ENCODE results near the gene PHLDA3.
"Not testable (repeated sequence)": the region's sequence is repeated elsewhere in the genome, so short reads cannot be mapped to it uniquely, and the experiment has no call there.

Gene PHLDA3

GRCh38 chr1:201503397-201504176 lies 34.6 kb upstream of the PHLDA3 start:
- no peak for DNase-seq

DNA sequence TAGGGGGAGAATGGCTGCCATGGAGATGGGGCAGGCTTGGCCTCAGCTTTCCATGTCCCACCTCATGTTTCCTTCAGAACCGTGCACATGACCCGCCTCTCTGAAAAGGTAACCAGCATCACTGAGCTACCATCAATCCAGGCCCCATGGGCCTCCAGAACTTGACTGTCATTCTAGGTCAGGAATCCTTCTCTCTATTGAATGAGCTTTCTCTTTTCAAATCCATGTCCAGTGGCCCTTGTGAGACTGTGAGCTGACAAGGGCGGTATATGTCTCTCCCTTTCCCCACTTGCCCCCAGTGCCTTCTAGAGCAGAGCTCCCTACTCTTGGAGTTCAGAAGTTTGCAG lies 33.5 kb upstream of the PHLDA3 start:
- no peak for DNase-seq

DNA sequence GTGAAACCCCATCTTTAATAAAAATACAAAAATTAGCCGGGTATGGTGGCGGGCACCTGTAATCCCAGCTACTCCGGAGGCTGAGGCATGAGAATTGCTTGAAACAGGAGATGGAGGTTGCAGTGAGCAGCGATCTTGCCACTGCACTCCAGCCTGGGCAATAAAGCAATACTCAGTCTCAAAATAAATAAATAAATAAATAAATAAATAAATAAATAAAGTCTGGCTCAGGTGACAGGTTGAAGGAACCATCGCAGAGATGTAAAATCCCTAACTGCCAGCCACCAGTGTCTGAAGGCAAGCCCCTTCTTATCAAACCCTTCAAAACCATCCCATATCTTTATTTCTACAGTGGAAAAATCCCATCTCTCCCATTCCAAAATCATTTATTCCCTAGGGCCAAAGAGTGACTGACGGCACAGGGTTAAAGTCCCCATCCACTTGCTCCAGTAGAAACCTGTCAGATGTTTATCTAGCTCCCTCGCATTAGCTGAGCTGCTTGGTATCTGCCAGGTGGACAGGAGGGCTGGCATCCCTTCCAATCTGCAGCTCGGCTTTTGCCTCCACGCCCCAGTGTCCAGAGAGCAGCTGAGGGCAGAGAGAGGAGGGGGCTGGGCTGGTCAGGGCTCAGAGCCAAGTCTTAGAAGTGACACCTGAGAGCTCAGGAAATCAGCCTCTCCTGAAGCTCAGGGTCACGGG lies 33.0 kb upstream of the PHLDA3 start:
- DNase-seq: no peak

GRCh38 chr1:201501144-201501543 lies 32.2 kb upstream of the PHLDA3 start:
- no peak for DNase-seq

GRCh38 chr1:201500670-201501120 lies 31.7 kb upstream of the PHLDA3 start:
- DNase-seq: no peak

DNA sequence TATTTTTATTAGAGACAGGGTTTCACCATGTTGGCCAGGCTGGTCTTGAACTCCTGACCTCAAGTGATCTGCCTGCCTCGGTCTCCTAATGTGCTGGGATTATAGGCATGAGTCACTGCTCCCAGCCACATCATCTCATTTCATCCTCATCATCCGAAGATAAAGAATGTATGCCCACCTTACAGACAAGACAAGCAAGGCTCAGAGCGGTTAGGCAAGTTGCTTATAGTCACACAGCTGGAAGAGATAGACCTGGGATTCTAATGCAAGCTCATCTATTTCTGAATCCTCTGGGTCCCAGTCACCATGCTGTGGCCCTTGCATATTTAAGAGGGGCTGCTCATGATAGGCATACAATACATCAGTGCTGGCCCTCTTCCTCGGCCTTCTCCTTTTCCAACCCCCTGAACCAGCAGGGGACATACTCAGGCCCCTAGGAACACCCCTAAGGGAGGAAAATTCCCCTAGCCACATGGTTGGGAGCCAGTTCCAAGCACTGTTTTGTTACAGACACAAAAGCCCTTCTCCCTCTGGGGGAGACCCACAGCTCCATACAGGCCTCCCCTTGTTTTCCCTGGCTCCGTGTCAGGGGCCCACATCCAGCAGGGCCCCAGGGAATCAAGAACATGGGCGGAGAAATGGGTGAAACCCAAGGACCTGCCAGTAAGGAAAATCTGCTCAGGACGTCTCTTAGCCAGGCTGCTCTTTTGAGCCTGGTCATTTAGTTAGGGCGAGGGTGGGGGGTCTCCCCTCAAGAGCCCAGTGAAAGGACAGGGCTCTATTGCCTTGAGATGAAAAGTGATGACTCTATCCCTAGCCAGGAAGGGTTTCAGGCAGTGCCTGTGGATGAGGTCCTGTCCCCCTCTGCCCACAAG lies 31.0 kb upstream of the PHLDA3 start:
- no peak for DNase-seq

GRCh38 chr1:201499191-201499590 lies 30.2 kb upstream of the PHLDA3 start:
- DNase-seq: no peak

- DNase-seq: no peak
Measured at GRCh38 chr1:201498621-201499020, 29.6 kb upstream of the PHLDA3 start.

- no peak for DNase-seq
Measured at GRCh38 chr1:201497935-201498509, 29.0 kb upstream of the PHLDA3 start.

DNA sequence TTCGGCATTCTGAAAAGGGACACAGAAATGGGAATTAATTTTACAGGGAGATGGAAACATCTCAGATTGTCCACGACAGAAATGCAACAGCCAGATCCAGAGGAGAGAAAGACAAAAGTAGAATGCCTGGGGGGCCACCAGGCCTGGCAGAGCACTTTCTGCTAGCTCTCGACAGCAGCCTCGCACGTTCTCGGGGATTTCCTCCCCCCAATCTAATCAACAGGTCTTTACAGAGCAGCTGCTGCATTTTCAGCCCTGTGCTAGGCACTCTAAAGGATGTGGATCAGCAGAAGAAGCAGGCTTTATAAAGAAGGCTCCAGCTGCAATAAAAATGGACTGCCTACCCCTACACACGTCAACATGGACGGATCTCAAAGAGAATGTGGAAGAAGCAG lies 27.3 kb upstream of the PHLDA3 start:
- no peak for DNase-seq

- no peak for DNase-seq
Measured at GRCh38 chr1:201495551-201496295, 26.7 kb upstream of the PHLDA3 start.

DNA sequence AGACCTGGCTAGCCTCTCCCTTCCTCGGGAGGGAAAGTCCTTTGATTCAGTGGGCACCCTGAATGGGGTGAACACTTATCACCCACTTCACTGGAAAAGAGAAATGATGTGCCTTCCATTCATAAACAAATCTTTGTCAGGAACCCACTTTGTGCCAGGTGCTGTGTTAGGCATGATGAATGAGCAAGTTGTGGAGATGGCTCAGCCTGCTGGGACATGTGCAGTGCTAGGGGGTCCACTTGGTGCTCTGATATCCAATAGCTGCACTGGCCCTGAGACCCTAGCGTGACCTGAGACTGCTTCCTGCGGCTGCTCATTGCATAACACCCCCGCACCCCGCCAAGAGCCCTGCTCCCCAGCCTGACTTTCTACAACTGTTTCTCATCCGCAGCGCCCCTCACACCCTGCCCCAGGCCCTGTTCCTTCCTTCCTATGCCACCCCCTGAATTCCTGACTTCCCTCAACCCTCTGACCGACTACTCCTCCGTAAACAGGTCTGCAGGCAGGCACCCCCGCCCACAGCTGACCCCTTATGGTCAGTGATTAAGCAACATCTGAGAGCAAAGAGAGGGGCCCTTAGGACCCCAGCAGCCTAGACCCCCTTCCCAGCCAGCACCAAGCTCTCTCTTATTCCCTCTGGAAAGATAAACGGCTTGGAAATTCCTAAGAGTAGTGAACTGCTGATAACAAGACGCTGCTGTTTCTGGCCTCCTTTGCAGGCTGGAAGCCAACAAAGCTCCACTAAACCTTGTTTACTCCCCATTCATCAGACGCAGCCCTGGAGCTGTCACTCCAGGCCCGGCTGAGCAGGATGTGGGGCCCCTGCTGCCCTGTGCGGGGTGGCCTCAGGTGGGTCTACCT lies 25.0 kb upstream of the PHLDA3 start:
- DNase-seq: no peak

- not testable (repeated sequence) for DNase-seq
Measured at GRCh38 chr1:201493026-201493656, 24.2 kb upstream of the PHLDA3 start.

DNA sequence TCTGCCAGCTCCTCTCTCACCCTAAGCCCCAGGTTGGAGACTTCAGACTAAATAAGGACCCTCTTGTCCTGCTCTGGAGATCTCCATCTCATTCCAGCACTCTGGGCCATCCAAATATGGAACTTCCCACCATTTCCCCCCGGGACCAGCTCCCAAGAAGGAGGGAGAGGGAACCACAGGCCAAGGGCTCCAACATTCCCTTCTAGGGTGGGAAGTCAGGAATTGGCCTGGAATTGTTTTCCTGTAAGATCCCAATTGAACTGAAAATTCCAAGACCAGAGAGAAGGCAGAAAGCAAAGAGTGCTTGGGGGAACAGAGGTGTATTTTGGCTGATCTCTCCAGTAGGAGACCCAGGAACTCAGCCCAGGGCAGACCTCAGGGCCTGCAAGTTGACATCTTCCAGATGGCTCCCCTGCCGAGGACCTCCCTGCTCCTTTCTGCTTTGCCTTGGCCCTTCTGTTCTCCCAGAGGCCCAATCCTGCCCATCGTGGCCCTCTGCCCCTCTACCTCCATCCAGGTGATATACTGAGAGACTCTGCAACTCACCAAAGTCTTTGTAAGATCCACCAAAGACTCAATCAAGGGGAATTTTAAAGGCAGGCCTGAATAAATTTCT lies 23.0 kb upstream of the PHLDA3 start:
- DNase-seq: no peak

DNA sequence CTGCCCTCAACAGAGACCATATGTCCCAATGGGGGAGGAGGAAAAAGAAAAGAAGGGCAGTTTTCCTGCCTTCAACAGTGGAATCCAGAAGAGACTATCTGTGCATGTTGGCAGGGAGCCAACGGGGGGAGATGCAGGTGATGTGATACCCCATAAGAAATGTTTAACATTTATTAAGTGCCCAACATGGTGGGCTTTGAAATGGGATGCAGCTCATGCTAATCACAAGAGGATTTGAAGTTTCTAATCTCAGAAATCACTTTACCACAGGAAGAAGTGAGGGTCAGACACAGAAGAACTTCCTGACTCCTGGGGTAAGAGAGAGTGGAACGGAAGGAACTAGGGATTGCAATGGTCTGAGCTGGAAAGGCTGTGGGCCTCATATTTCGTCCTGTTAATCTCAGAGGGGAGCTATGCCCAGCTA lies 21.7 kb upstream of the PHLDA3 start:
- DNase-seq: no peak

- DNase-seq: no peak
Measured at GRCh38 chr1:201489643-201490261, 20.8 kb upstream of the PHLDA3 start.

- no peak for DNase-seq
Measured at GRCh38 chr1:201488830-201489589, 20.0 kb upstream of the PHLDA3 start.

GRCh38 chr1:201487742-201488141 lies 18.8 kb upstream of the PHLDA3 start:
- DNase-seq: no peak

- DNase-seq: no peak
Measured at GRCh38 chr1:201486187-201486586, 17.2 kb upstream of the PHLDA3 start.
